A673 (cell line): Measurements from ENCODE around the gene ERC1.

Experiments
- EZH2 ChIP-seq: fragments of 200-600 bp; sonication (generic); IDR thresholded peaks from 2 replicates; pipeline ENCODE4 v1.6.1; 2017; ENCODE audit warnings: borderline replicate concordance, low read depth, mild to moderate bottlenecking, mixed read lengths, antibody characterized with exemption, low read length; ENCODE audit not compliant: poor library complexity, severe bottlenecking
- TF ChIP-seq, protein P1 (sequence below): fragments of 300-800, 200-600 bp; sonication (generic); conservative IDR thresholded peaks from 2 replicates; pipeline ENCODE4 v1.5.1; 2017; ENCODE audit warnings: low read depth, mild to moderate bottlenecking, antibody characterized with exemption, low read length, moderate library complexity, mixed read lengths

- TF ChIP-seq, protein P1, sequence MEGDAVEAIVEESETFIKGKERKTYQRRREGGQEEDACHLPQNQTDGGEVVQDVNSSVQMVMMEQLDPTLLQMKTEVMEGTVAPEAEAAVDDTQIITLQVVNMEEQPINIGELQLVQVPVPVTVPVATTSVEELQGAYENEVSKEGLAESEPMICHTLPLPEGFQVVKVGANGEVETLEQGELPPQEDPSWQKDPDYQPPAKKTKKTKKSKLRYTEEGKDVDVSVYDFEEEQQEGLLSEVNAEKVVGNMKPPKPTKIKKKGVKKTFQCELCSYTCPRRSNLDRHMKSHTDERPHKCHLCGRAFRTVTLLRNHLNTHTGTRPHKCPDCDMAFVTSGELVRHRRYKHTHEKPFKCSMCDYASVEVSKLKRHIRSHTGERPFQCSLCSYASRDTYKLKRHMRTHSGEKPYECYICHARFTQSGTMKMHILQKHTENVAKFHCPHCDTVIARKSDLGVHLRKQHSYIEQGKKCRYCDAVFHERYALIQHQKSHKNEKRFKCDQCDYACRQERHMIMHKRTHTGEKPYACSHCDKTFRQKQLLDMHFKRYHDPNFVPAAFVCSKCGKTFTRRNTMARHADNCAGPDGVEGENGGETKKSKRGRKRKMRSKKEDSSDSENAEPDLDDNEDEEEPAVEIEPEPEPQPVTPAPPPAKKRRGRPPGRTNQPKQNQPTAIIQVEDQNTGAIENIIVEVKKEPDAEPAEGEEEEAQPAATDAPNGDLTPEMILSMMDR: no peak
- no peak for TF ChIP-seq EZH2
These were observed 369.6 kb downstream of the ERC1 start for GRCh38 chr12:1360441-1361210.
